ENCODE results near the gene DISP3. TPM values are rescaled to one million over a fixed set of nuclear protein-coding genes. Genes with fewer than 3 reads are reported as not detected.

The DISP3 gene
- total and polyA plus RNA-seq, 10 donors: 0.06 to 0.69 (median 0.43) TPM

DNA sequence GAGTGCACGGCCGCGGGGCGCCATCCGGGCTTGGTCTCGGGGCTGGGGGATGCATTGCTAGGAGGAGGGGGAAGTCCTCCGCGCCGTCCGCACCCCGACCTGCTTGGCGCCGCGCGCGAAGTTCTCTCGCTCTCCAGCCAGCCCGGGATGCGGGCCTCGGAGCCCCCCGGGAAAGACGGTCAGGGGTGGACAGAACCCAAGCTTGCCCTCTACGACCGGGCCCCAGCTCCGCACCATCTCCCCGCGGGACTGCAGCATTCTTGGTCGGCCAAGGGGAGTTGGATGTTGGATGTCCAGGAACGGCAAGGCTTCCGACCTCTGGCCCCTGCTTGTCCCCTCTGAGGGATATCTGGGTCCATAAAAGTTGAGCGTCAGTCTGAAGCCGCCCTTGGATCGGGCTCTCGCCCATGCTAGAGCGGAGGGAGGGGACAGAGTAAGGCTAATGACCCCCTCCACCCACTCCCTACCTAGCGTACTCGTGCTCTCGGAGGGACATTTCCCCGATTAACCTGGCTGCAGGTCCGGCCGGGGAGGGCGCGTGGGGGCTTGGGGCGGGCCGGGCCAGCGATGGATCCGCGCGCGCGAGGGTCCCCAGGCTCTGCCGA lies 522 bp downstream of the DISP3 start:
- WGBS, 5 donors: 2 to 4% (median 3%) methylated on average over 32 to 52 of the region's 52 CpGs
- Histone ChIP-seq H3K4me3 (peak overlapping the region; percentile 51 to 89 (median 67)), H3K27me3 (replicated peaks in 1 of 7) (peaks cover 0 to 95% (median 42%) of the 10 kb centered on the region in 7 donors), H3K36me3 (no peaks in the 10 kb centered on the region), H3K27ac (no peak overlapping the region), H3K9me3 (no peaks in the 10 kb centered on the region), H3K4me1 (peaks cover 6 to 22% (median 20%) of the 10 kb centered on the region in 6 donors)
- intact Hi-C loops (cut with DNase I; ENCODE audit: low total_unique reads): loop anchor here (10.0 kb wide), 1 partner anchor 165 kb away; no protein-coding TSS in a partner anchor
- no peak for DNase-seq
- TF ChIP-seq POLR2A (IDR thresholded peaks at IDR 0.05) (no peak), POLR2AphosphoS5 (IDR thresholded peaks at IDR 0.05) (no peak)
- TF ChIP-seq, protein P1, sequence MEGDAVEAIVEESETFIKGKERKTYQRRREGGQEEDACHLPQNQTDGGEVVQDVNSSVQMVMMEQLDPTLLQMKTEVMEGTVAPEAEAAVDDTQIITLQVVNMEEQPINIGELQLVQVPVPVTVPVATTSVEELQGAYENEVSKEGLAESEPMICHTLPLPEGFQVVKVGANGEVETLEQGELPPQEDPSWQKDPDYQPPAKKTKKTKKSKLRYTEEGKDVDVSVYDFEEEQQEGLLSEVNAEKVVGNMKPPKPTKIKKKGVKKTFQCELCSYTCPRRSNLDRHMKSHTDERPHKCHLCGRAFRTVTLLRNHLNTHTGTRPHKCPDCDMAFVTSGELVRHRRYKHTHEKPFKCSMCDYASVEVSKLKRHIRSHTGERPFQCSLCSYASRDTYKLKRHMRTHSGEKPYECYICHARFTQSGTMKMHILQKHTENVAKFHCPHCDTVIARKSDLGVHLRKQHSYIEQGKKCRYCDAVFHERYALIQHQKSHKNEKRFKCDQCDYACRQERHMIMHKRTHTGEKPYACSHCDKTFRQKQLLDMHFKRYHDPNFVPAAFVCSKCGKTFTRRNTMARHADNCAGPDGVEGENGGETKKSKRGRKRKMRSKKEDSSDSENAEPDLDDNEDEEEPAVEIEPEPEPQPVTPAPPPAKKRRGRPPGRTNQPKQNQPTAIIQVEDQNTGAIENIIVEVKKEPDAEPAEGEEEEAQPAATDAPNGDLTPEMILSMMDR (IDR thresholded peaks at IDR 0.05 in 8 of 11, conservative IDR thresholded peaks at IDR 0.05 in 3 of 11): no peak

DNA sequence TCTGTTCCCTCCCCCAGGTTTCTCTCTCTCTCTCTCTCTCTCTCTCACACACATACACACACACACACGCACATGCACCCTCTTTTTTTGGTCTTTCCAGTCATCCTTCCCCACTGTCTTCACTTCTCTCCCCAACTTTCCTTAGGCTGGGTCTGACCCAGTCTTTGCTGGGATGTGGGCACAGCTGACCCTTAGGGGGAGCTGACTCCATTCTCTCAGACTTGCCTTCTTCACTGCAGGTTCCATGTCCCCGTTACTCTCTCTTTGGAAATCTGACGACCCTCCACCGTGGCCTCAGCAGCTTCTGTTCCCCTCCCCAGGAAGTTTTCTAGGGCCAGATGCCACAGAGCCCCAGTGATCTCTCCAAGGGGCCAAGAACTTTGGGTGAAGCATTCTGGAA lies 2.1 kb downstream of the DISP3 start:
- peaks cover 6 to 22% (median 20%) of the 10 kb centered on the region in 6 donors for H3K4me1 ChIP-seq
- WGBS, 5 donors: 30 to 52% (median 36%) methylated on average over 4 of the region's 4 CpGs
- no peaks in the 10 kb centered on the region for H3K36me3 ChIP-seq
- no peak for DNase-seq
- no peaks in the 10 kb centered on the region for H3K9me3 ChIP-seq
- H3K27me3 ChIP-seq (replicated peaks in 1 of 7): peaks cover 0 to 92% (median 42%) of the 10 kb centered on the region in 7 donors
- TF ChIP-seq POLR2A (IDR thresholded peaks at IDR 0.05) (no peak), POLR2AphosphoS5 (IDR thresholded peaks at IDR 0.05) (no peak)
- TF ChIP-seq, protein P1 (IDR thresholded peaks at IDR 0.05 in 8 of 11, conservative IDR thresholded peaks at IDR 0.05 in 3 of 11): no peak
- intact Hi-C loops (cut with DNase I; ENCODE audit: low total_unique reads): no loop called here
- H3K4me3 ChIP-seq: no peak overlapping the region
- no peak overlapping the region for H3K27ac ChIP-seq

DNA sequence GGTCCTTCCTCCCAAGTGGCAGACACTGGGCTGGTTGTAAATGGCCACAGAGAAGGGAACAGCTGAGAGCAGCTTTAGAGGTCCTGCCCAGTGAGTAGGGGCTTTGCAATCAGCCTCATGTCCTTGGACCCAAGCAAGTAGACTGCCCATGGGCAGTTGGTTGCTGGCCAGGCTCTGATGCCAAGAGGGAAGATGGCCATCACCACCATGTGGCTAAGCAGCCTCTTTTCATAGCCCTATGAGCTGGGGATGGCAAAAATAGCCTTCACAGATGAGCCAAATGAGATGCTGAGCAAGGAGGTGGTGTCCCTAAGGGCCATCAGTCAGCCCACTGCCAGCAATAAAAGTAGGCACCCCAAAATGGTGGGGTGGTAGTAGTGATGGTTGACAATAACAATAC lies 3.2 kb downstream of the DISP3 start:
- H3K9me3 ChIP-seq: no peaks in the 10 kb centered on the region
- no peak overlapping the region for H3K27ac ChIP-seq
- intact Hi-C loops (cut with DNase I; ENCODE audit: low total_unique reads): no loop called here
- DNase-seq: no peak
- TF ChIP-seq POLR2A (IDR thresholded peaks at IDR 0.05): no peak
- TF ChIP-seq, protein P1 (IDR thresholded peaks at IDR 0.05 in 8 of 11, conservative IDR thresholded peaks at IDR 0.05 in 3 of 11): no peak
- no peak for TF ChIP-seq POLR2AphosphoS5 (IDR thresholded peaks at IDR 0.05)
- H3K4me3 ChIP-seq: no peak overlapping the region
- H3K36me3 ChIP-seq: no peaks in the 10 kb centered on the region
- H3K4me1 ChIP-seq: peaks cover 6 to 22% (median 20%) of the 10 kb centered on the region in 6 donors
- peaks cover 0 to 92% (median 41%) of the 10 kb centered on the region in 7 donors for H3K27me3 ChIP-seq (replicated peaks in 1 of 7)

DNA sequence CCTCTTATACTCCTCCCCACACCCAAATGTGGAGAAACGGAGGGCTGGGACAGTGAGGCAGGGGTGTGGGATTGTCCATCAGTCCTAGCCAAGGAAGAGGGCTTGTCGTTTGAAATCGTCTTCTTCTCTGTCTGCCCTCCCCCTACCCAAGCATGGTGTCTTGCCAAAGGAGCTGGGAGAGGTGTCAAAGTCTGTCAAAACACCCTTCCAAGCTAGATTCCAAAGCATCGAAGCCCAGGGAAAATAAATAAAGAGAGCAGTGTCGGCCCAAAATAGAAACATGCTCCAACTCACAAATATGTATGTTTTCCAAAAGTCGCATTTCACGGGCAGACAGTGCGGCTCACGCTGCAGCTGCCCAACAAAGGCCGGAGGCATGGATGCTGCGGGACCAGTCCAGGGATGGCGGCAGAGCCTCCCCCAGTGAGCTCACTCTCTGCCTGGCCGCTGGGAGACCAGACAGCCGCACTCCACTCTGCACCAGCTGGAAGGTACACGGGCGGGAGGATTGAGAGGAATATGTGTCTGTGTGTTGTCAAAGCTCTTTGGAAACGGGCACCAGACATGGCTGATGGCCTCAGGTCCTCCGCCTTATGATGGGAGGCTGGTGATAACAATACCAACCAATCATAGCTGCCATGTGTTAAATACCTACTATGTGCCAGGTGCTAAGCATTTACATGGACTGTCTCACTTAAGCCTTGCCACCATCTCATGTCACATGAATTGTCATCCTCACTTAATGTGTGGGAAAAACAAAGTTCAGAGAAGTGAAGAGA lies 3.9 kb downstream of the DISP3 start:
- Histone ChIP-seq H3K4me3 (no peak overlapping the region), H3K36me3 (no peaks in the 10 kb centered on the region), H3K9me3 (no peaks in the 10 kb centered on the region), H3K27me3 (replicated peaks in 1 of 7) (peaks cover 0 to 92% (median 37%) of the 10 kb centered on the region in 7 donors), H3K4me1 (peaks cover 6 to 22% (median 20%) of the 10 kb centered on the region in 6 donors), H3K27ac (no peak overlapping the region)
- DNase-seq: no peak
- TF ChIP-seq POLR2A (IDR thresholded peaks at IDR 0.05): no peak
- no peak for TF ChIP-seq POLR2AphosphoS5 (IDR thresholded peaks at IDR 0.05)
- TF ChIP-seq, protein P1 (IDR thresholded peaks at IDR 0.05 in 8 of 11, conservative IDR thresholded peaks at IDR 0.05 in 3 of 11): no peak
- intact Hi-C loops (cut with DNase I; ENCODE audit: low total_unique reads): no loop called here
- 78 to 87% (median 83%) methylated on average over 18 of the region's 18 CpGs for WGBS, 5 donors

All from spleen (tissue), 11 donors.